Measurements from ENCODE around the gene LMF1.

Gene LMF1

DNA sequence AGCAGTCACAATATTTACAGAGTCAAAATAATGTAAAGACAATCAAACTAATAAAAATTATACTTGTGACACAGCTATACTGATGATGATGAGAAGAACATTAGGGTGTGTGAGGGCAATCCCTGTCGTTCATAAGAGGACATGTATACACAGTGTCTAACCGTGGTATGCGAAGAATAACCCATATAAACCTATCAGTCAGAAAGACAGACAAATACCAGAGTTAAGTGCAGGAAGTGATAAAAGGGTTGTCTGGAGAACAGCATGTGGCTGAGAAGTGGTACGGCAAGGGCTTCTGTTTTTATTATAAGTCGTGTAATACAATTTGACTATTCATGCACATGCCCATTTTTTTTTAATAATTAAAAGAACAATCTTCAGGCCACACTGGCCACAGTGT is 46.7 kb downstream of the LMF1 start:
- DNase-seq = no peak

- no peak for DNase-seq
Observed at GRCh38 chr16:923184-923583, 47.6 kb downstream of the LMF1 start.

DNA sequence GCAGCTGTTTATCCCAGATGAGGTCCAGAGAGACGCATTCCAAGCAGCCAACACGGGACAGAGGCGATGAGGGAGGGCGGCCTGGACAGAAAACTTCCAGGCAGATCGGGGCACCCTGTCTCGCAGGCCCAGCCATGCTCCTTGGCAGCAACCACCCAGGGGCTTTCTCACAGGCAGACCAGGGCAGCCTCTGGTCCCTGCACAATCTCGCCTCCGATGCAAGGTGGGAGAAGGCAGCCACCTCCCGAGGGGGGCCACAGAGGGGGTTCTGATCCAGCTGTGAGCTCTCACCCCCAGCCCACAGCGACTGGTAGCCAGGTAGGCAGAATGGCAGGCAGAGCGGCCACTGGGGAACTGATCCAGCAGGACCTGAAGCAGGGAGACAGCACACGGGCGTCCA is 48.7 kb downstream of the LMF1 start:
- DNase-seq = no peak

DNA sequence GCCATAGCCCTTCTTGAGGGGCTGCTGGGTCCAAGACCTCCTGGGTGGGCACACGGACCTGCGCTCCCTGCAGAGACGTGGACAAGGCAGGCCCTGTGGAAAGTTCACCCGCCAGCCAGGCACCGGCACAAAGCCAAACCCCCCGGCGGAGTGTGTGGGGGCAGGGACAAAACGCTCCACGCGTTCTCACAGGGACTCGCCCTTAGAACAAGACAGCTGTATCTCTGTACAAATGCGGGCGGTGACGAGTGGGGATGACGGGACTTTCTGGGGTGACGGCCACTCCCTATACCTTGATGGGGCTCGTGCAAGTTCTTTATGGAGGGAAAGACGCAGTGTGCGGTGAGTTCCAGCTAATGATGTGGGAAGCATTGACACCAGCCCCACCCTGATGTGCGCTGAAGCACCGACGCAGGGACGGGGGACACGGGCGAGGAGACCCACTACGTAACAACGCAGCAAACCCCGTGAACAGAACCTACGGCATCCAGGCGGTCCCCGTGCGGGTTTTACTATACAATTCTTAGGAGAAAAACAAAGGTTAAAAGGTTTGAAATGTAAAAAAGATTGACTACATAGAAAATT is 49.4 kb downstream of the LMF1 start:
- no peak for DNase-seq

GRCh38 chr16:920717-921116 is 50.1 kb downstream of the LMF1 start:
- no peak for DNase-seq

- DNase-seq = no peak
Observed at GRCh38 chr16:920051-920681, 50.6 kb downstream of the LMF1 start.

GRCh38 chr16:919658-920050 is 51.1 kb downstream of the LMF1 start:
- DNase-seq = no peak

- DNase-seq = no peak
Observed at GRCh38 chr16:918741-919657, 51.8 kb downstream of the LMF1 start.

DNA sequence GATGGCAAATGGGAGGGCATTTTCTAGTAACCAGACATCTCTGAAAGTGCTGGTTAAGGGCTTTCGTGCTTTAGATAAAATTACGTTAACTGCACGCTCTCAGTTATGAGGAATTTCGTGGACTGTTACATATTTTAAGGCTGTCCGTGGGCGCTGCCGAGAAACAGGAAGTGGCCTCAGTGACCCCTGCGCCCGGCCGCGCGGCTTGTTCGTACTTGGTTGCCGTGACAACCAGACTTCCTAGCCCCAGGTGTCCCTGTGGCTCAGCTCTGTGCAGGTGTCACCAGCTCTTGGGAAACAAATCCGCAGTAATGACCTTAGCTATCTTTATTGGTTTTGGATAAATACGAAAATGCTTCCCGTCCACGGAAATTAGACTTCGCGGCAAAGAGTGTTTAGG is 52.7 kb downstream of the LMF1 start:
- DNase-seq = no peak

DNA sequence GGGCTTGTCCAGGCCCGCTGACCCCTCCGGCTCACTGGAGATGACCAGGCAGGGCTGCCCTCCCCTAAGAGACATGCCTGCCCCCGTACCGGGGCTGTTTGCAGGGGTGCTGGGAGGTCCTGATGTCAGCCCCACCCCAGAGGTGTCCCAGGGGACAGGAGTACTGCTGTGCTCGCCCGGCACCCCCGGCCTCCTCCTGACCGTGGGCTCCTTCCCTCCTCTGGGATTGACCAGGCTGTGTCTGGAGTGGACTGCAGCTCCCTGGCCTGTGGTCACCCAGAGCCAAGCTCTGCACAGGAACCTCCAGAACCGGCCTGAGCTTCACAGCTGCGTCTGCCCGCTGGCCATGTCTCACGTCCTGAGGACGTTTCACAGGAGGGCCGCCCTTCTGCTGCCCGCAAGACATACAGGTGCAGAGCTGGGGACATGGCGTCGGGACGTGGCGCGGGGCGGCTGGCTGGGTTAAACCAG is 53.2 kb downstream of the LMF1 start:
- DNase-seq = no peak

GRCh38 chr16:916035-916799 is 54.6 kb downstream of the LMF1 start:
- no peak for DNase-seq

- DNase-seq = no peak
Observed at GRCh38 chr16:915546-915945, 55.2 kb downstream of the LMF1 start.

GRCh38 chr16:914440-914839 is 56.3 kb downstream of the LMF1 start:
- DNase-seq = no peak

GRCh38 chr16:913817-914439 is 56.9 kb downstream of the LMF1 start:
- DNase-seq = no peak

DNA sequence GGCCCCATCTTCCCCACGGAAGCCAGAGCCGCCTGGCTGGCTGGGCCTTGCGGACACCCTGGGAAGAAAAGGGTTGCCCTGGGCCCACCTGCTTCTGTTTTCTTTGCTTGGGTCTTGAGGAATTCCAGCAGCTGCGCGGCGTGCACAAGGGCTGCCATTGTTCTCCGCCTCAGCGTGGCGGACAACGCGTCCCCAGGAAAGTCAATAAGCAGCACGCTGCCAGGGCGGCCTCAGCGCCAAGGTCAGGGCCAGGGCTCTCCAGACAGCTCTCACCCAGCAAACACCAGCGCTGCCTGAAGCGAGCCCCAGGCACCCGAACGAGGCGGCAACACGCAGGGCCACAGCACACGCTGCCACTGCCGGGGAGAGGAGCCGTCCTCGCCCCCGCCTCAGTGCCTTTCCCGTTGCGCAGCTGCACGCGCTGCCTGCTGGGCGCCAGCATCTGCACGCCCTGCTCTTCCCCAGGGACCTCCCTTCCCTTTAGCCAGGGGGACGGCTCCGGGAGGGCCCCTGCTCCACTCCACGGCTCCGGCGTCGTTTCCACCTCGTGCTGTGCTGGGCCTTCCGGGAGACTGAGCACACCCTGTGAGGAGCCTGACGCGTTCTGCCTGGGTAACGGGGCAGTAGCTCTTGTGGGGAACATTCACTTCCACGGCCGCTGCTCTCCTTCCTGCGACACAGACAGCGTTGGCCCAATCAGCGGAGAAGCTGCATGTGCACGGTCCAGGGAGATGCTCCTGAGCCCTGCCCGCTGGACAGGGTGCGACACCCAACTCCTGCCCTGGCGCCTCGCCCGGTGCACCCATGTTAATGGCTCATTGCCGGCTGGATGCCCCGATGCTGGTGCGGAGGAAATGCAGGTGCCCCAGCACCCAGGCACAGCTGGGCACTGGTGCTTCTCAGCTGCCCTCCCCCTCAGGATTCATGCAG is 57.8 kb downstream of the LMF1 start:
- DNase-seq = no peak

- DNase-seq = no peak
Observed at GRCh38 chr16:912322-912683, 58.5 kb downstream of the LMF1 start.

DNA sequence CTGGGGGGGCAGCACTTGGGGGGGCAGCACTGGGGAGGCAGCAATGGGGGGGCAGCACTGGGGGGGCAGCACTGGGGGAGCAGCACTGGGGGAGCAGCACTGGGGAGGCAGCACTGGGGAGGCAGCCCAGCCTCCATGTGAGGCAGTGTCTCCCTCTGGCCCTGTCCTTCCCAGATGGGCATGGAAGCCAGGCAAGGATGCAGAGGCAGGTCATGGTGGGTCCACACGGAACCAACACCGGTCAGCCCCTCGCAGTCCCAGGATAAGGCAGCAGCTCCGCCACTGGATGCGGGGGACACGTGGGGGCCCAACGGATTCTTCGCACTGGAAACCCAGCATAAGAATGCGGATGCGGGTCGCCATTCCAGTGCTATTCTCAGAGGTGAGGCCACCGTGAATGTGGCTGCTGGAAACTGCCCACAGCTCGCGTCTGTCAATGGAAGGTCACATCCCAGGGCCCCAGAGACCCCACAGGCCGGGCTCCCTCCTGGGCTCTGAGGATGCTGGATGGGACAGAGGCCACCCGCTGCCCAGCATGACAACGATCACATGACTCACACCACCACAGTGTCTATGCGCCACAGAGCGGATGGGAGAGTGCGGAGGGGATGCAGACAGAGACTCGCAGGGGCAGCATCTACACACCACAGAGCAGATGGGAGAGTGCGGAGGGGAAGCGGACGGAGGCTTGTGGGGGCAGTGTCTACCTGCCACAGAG is 59.0 kb downstream of the LMF1 start:
- no peak for DNase-seq

GRCh38 chr16:911101-911500 is 59.7 kb downstream of the LMF1 start:
- DNase-seq = no peak

- no peak for DNase-seq
Observed at GRCh38 chr16:910181-910580, 60.6 kb downstream of the LMF1 start.

- DNase-seq = no peak
Observed at GRCh38 chr16:909281-910000, 61.3 kb downstream of the LMF1 start.

Measured in activated CD4-positive, alpha-beta T cell treated with anti-CD3 and anti-CD28 coated beads, Interleukin-2, Interleukin-6, amounts not matched to agents 100 ng/mL and 50 ng/mL, durations not matched to agents 16 hours and 8 hours (primary cell).